ENCODE results near the gene KIF21B.
"Not testable (repeated sequence)": the region's sequence is repeated elsewhere in the genome, so short reads cannot be mapped to it uniquely, and the experiment has no call there.

KIF21B gene

DNA sequence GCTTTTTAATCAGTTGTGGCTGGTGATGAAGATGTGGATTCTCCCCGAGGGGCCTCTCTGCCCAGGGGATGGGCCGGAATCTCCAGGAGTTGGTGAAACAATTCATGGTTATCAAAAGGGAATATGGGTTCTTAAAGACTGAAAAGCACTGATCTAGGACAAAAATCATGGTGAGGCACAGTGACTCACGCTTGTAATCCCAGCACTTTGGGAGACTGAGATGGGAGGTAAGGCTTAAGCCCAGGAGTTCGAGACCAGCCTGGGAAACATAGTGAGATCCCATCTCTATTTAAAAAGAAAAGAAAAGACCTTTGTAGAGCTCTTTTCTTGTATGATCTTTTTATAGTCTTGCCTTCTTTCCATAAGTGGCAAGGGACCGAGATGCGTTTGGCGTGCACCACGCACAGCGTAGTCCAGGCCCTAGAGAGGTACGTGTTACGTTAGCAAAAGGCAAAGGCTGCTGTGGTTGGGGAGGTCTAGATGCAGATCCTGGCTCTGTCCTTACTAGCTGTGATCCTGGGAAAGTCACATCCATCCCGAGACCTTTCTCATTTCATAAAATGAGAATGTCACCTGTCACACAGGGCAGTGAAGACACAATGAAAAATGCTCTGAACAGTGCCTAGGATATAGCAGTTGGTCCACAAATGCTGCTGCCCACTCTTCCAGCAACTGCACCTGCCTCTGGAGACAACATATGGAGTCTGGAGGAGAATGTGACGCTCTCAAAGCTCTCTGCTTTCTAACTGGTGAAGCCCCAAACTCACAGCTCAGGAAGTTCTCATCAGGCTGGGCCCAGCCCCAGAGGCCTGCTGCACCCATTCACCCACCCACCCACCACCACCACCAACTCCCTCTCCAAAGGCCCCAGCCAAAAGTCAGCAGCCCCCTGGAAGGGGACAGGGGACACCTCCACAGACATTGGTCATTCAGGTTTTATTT lies 54.8 kb downstream of the KIF21B start:
- no peaks in the 10 kb centered on the region for H3K27me3 ChIP-seq (replicated peaks)
- TF ChIP-seq, protein P1, sequence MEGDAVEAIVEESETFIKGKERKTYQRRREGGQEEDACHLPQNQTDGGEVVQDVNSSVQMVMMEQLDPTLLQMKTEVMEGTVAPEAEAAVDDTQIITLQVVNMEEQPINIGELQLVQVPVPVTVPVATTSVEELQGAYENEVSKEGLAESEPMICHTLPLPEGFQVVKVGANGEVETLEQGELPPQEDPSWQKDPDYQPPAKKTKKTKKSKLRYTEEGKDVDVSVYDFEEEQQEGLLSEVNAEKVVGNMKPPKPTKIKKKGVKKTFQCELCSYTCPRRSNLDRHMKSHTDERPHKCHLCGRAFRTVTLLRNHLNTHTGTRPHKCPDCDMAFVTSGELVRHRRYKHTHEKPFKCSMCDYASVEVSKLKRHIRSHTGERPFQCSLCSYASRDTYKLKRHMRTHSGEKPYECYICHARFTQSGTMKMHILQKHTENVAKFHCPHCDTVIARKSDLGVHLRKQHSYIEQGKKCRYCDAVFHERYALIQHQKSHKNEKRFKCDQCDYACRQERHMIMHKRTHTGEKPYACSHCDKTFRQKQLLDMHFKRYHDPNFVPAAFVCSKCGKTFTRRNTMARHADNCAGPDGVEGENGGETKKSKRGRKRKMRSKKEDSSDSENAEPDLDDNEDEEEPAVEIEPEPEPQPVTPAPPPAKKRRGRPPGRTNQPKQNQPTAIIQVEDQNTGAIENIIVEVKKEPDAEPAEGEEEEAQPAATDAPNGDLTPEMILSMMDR (IDR thresholded peaks at IDR 0.05; ENCODE audit: low read depth, low read length, missing control alignments), result no peak
- no peak overlapping the region for H3K27ac ChIP-seq
- DNase-seq, result no peak
- in situ Hi-C loops (cut with HindIII; ENCODE audit: low pct_ligation_motif_present, low sequenced_read_pairs), result no loop called here
- H3K36me3 ChIP-seq (replicated peaks), result no peaks in the 10 kb centered on the region
- H3K4me3 ChIP-seq (ENCODE audit: low read depth, low read length), result no peak overlapping the region

DNA sequence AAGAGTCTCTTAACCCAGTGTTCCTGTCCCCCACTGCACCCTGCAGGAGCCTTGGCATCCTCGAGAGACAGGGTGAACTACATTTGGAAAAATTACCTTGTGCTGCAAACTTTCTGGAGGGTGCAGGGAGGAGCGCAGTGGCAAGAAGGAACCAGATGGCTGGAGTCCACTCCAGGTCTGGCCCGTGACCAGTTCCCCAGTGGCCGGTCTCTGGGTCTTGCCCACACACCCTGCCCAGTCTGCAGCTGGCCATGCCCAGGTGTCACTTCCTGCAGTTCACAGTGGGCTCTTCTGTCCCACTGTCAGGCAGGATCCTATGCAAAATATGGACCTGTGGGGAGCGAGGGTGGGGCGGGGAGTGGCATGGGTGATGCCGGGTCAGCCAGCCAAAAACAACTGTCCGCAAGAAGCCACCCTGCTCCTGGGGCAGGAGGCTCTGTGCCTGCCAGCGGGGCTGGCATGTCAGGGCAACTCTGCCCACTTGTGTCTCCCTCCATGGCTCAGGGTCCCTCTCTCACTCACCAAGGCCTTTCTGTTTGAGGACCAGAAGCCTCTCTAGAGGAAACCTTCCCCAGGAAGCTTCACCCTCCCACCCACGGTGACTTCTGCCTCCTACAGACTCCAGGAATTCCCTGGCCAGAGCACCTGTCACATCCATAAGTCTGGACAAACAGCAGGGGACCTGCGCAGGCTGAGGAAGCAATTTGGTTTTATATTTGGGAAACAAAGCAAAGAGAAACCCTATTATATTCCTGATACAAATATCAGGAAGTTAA lies 55.6 kb downstream of the KIF21B start:
- in situ Hi-C loops (cut with HindIII; ENCODE audit: low pct_ligation_motif_present, low sequenced_read_pairs), result no loop called here
- H3K4me3 ChIP-seq (ENCODE audit: low read depth, low read length), result no peak overlapping the region
- TF ChIP-seq, protein P1 (IDR thresholded peaks at IDR 0.05; ENCODE audit: low read depth, low read length, missing control alignments), result no peak
- no peaks in the 10 kb centered on the region for H3K27me3 ChIP-seq (replicated peaks)
- no peaks in the 10 kb centered on the region for H3K36me3 ChIP-seq (replicated peaks)
- no peak overlapping the region for H3K27ac ChIP-seq
- DNase-seq, result no peak

DNA sequence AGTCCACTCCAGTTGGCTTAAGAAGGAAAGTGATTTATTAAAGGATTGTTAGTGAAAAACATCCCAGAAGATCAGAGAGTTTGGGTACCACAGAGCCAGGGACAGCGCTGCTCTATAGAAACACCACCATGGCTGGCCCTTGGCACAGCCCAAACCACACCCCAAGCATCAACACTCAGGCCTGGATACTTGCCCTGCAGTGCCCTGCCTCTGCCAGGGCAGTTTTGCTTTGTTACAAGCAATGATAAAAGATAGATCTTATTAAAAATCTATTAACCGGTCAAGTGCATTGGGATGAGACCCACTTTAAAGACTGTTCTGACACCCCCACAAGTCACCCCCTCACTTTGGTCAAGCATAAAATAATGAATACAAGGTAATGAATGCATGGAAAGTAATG lies 56.6 kb downstream of the KIF21B start:
- H3K27me3 ChIP-seq (replicated peaks), result no peaks in the 10 kb centered on the region
- no peaks in the 10 kb centered on the region for H3K36me3 ChIP-seq (replicated peaks)
- H3K4me3 ChIP-seq (ENCODE audit: low read depth, low read length), result no peak overlapping the region
- no peak for DNase-seq
- no peak overlapping the region for H3K27ac ChIP-seq
- TF ChIP-seq, protein P1 (IDR thresholded peaks at IDR 0.05; ENCODE audit: low read depth, low read length, missing control alignments), result no peak
- in situ Hi-C loops (cut with HindIII; ENCODE audit: low pct_ligation_motif_present, low sequenced_read_pairs), result no loop called here

DNA sequence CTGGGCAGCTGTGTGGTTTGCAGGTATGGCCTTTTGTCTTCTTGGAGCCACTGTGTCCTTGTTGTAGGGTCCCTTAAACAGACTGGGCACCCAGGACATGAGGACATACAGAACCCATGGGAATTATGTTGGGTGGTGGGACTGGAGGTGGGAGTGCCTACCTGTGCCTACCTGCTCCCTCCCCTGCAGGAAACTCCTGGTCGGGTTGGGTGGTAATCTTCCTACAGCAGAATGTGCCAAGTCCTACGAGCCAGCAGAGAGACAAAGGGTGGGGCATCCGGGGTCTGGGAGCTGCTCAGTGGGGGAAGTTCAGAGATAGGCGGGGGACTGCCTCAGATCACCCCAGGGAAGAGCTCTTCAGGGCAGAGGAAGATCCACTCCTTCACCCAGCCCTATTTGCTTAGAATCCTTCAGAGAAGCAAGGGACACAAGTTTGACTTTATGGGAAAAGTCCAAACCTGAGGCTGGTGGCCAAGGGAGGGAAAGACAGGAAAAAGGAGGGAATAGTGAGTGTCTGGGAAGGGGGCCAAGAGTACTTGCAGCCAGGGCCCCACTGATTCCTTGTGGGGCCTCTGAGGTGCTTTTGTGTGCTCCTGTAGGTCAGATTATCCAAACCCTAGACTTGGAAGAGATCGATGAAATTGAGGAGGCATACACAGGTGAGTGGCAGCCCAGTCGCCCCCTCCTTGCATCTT lies 58.3 kb downstream of the KIF21B start:
- no peaks in the 10 kb centered on the region for H3K27me3 ChIP-seq (replicated peaks)
- TF ChIP-seq, protein P1 (IDR thresholded peaks at IDR 0.05; ENCODE audit: low read depth, low read length, missing control alignments), result no peak
- H3K27ac ChIP-seq, result no peak overlapping the region
- no peak overlapping the region for H3K4me3 ChIP-seq (ENCODE audit: low read depth, low read length)
- H3K36me3 ChIP-seq (replicated peaks), result no peaks in the 10 kb centered on the region
- in situ Hi-C loops (cut with HindIII; ENCODE audit: low pct_ligation_motif_present, low sequenced_read_pairs), result no loop called here
- DNase-seq, result no peak

DNA sequence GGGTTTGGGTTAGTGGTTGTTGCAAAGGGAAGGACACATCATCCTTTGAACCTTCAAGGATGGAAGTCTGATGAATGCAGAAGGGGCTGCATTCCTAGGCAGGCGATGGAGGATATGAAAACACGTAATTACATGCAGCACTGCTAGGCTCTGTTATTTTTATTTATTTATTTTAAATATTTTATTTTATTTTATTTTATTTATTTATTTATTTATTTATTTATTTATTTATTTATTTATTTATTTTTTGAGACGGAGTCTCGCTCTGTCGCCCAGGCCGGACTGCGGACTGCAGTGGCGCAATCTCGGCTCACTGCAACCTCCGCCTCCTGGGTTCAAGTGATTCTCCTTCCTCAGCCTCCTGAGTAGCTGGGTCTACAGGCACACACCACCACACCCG lies 59.6 kb downstream of the KIF21B start:
- DNase-seq; H3K4me3 ChIP-seq (ENCODE audit: low read depth, low read length); H3K27ac ChIP-seq; H3K36me3 ChIP-seq (replicated peaks); in situ Hi-C loops (cut with HindIII; ENCODE audit: low pct_ligation_motif_present, low sequenced_read_pairs); H3K27me3 ChIP-seq (replicated peaks): not testable (repeated sequence)

DNA sequence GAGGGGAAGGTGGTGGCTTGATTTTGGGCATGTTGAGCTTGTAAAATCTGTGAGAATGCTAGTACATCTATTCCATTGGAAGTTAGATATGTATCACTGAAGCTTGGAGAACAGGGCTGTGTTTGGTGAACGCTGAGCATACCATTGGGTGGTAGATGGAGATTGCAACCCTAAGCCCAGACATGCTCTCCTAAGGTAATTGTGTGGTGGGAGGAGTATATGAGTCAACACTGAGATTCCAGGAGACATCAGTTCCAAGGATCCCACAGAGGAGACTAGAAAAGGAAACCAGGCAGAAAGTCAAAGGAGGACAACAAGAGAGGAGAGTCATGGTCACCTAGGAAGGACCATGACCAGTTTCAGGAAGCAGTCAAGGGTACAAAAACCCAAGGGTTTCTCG lies 60.4 kb downstream of the KIF21B start:
- Histone ChIP-seq H3K36me3 (replicated peaks) (no peaks in the 10 kb centered on the region), H3K27ac (no peak overlapping the region), H3K4me3 (ENCODE audit: low read depth, low read length) (no peak overlapping the region), H3K27me3 (replicated peaks) (no peaks in the 10 kb centered on the region)
- DNase-seq, result no peak
- in situ Hi-C loops (cut with HindIII; ENCODE audit: low pct_ligation_motif_present, low sequenced_read_pairs), result no loop called here
- TF ChIP-seq, protein P1 (IDR thresholded peaks at IDR 0.05; ENCODE audit: low read depth, low read length, missing control alignments), result no peak
